ENCODE results near the gene NXPE4. TPM values are rescaled to one million over a fixed set of nuclear protein-coding genes. Genes with fewer than 3 reads are reported as not detected.
"Not testable (repeated sequence)": the region's sequence is repeated elsewhere in the genome, so short reads cannot be mapped to it uniquely, and the experiment has no call there.

The NXPE4 gene
- not detected in 2 replicates for total RNA-seq

DNA sequence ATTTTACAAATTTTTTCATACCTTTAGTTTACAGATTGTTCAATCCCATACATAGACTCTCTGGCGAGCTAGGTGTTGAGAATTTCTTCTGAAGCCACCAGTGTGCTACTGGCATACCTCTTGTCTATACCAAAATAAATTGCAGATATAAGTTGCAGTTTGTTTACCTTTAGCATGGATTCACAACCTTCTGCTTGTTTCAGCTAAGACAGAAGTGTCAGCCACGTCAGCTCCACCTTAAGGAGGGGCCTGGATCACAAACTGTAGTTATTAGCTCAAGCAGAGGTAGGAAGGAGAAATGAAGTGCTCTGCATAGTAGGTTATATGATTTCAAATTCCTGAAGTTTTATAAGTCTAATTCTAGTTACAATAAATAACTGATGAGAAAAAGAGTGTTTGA lies at the start of gene NXPE4:
Gene NXPE4 (minus strand): TSS at position 216 of the 400 bp plus-strand sequence. CDS start 1,027 bp downstream, outside the sequence.
- Mint-ChIP-seq H3K27me3 (ENCODE audit: low read depth) (no peaks in the 10 kb centered on the region), H3K4me1 (ENCODE audit: low read depth) (no peaks in the 10 kb centered on the region), H3K9me3 (no peaks in the 10 kb centered on the region), H3K4me3 (ENCODE audit: low read depth) (no peak within 1 kb of the TSS), H3K27ac (no peak within 1 kb of the TSS), H3K36me3 (ENCODE audit: low read depth) (no peaks in the 10 kb centered on the region)
- intact Hi-C loops (cut with micrococcal nuclease) = no loop called here
- DNase-seq (ENCODE audit: low spot score) = no peak

GRCh38 chr11:114639440-114639839 lies 43.9 kb upstream of the NXPE4 start:
- H3K4me1 Mint-ChIP-seq (ENCODE audit: low read depth); H3K9me3 Mint-ChIP-seq; intact Hi-C loops (cut with micrococcal nuclease); H3K4me3 Mint-ChIP-seq (ENCODE audit: low read depth); H3K36me3 Mint-ChIP-seq (ENCODE audit: low read depth); DNase-seq (ENCODE audit: low spot score); H3K27ac Mint-ChIP-seq; H3K27me3 Mint-ChIP-seq (ENCODE audit: low read depth): not testable (repeated sequence)

DNA sequence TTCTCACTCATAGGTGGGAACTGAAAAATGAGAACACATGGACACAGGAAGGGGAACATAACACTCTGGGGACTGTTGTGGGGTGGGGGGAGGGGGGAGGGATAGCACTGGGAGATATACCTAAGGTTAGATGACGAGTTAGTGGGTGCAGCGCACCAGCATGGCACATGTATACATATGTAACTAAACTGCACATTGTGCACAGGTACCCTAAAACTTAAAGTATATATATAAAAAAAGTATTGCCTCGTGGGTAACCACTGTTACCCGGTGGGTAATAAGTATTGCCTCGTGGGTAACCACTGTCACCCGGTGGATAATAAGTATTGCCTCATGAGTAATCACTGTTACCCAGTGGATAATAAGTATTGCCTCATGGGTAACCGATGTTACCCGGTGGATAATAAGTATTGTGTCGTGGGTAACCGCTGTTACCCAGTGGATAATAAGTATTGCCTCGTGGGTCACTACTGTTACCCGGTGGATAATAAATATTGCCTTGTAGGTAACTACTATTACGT lies 35.9 kb upstream of the NXPE4 start:
- H3K27ac Mint-ChIP-seq; H3K4me3 Mint-ChIP-seq (ENCODE audit: low read depth); H3K9me3 Mint-ChIP-seq; intact Hi-C loops (cut with micrococcal nuclease); H3K36me3 Mint-ChIP-seq (ENCODE audit: low read depth); H3K27me3 Mint-ChIP-seq (ENCODE audit: low read depth); H3K4me1 Mint-ChIP-seq (ENCODE audit: low read depth): not testable (repeated sequence)
- peak; percentile 17 for DNase-seq (ENCODE audit: low spot score)

- Mint-ChIP-seq H3K36me3 (ENCODE audit: low read depth) (no peaks in the 10 kb centered on the region), H3K4me1 (ENCODE audit: low read depth) (no peaks in the 10 kb centered on the region), H3K27me3 (ENCODE audit: low read depth) (no peaks in the 10 kb centered on the region), H3K27ac (no peak overlapping the region), H3K9me3 (peaks cover 8% of the 10 kb centered on the region), H3K4me3 (ENCODE audit: low read depth) (no peak overlapping the region)
- intact Hi-C loops (cut with micrococcal nuclease) = no loop called here
- DNase-seq (ENCODE audit: low spot score) = no peak
These were observed 29.7 kb upstream of the NXPE4 start for GRCh38 chr11:114625294-114625693.

GRCh38 chr11:114624455-114625207 lies 29.0 kb upstream of the NXPE4 start:
- H3K27me3 Mint-ChIP-seq (ENCODE audit: low read depth) = no peaks in the 10 kb centered on the region
- H3K9me3 Mint-ChIP-seq = peaks cover 8% of the 10 kb centered on the region
- no peaks in the 10 kb centered on the region for H3K4me1 Mint-ChIP-seq (ENCODE audit: low read depth)
- no peak for DNase-seq (ENCODE audit: low spot score)
- intact Hi-C loops (cut with micrococcal nuclease) = no loop called here
- no peaks in the 10 kb centered on the region for H3K36me3 Mint-ChIP-seq (ENCODE audit: low read depth)
- no peak overlapping the region for H3K4me3 Mint-ChIP-seq (ENCODE audit: low read depth)
- no peak overlapping the region for H3K27ac Mint-ChIP-seq

GRCh38 chr11:114623720-114624119 lies 28.1 kb upstream of the NXPE4 start:
- intact Hi-C loops (cut with micrococcal nuclease) = no loop called here
- Mint-ChIP-seq H3K4me1 (ENCODE audit: low read depth) (no peaks in the 10 kb centered on the region), H3K27me3 (ENCODE audit: low read depth) (no peaks in the 10 kb centered on the region), H3K27ac (no peak overlapping the region), H3K9me3 (peaks cover 12% of the 10 kb centered on the region), H3K36me3 (ENCODE audit: low read depth) (no peaks in the 10 kb centered on the region), H3K4me3 (ENCODE audit: low read depth) (no peak overlapping the region)
- no peak for DNase-seq (ENCODE audit: low spot score)

- DNase-seq (ENCODE audit: low spot score) = no peak
- H3K4me1 Mint-ChIP-seq (ENCODE audit: low read depth) = no peaks in the 10 kb centered on the region
- H3K27me3 Mint-ChIP-seq (ENCODE audit: low read depth) = no peaks in the 10 kb centered on the region
- no peak overlapping the region for H3K4me3 Mint-ChIP-seq (ENCODE audit: low read depth)
- peaks cover 12% of the 10 kb centered on the region for H3K9me3 Mint-ChIP-seq
- H3K27ac Mint-ChIP-seq = no peak overlapping the region
- H3K36me3 Mint-ChIP-seq (ENCODE audit: low read depth) = no peaks in the 10 kb centered on the region
- intact Hi-C loops (cut with micrococcal nuclease) = no loop called here
These were observed 27.3 kb upstream of the NXPE4 start for GRCh38 chr11:114622858-114623257.

DNA sequence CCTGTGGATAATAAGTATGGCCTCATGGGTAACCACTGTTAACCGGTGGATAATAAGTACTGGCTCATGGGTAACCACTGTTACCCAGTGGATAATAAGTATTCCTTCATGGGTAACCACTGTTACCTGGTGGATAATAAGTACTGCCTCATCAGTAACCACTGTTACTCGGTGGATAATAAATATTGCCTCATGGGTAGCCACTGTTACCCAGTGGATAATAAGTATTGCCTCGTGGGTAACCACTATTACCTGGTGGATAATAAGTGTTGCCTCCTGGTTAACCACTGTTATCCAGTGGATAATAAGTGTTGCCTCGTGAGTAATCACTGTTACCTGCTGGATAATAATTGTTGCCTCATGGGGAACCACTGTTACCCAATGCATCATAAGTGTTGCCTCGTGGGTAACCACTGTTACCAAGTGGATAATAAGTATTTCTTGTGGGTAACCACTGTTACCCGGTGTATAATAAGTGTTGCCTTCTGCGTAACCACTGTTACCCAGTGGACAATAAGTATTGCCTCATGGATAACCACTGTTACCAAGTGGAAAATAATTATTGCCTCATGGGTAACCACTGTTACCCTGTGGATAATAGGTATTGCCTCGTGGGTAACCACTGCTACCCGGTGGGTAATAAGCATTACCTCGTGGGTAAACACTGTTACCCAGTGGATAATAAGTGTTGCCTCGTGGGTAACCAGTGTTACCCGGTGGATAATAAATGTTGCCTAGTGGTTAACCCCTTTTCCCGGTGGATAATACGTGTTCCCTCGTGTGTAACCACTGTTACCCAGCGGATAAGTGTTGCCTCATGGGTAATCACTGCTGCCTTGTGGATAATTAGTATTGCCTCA lies 26.6 kb upstream of the NXPE4 start:
- intact Hi-C loops (cut with micrococcal nuclease) = no loop called here
- H3K27me3 Mint-ChIP-seq (ENCODE audit: low read depth) = no peaks in the 10 kb centered on the region
- no peaks in the 10 kb centered on the region for H3K4me1 Mint-ChIP-seq (ENCODE audit: low read depth)
- no peak overlapping the region for H3K4me3 Mint-ChIP-seq (ENCODE audit: low read depth)
- peaks cover 12% of the 10 kb centered on the region for H3K9me3 Mint-ChIP-seq
- DNase-seq (ENCODE audit: low spot score) = no peak
- H3K27ac Mint-ChIP-seq = no peak overlapping the region
- no peaks in the 10 kb centered on the region for H3K36me3 Mint-ChIP-seq (ENCODE audit: low read depth)

DNA sequence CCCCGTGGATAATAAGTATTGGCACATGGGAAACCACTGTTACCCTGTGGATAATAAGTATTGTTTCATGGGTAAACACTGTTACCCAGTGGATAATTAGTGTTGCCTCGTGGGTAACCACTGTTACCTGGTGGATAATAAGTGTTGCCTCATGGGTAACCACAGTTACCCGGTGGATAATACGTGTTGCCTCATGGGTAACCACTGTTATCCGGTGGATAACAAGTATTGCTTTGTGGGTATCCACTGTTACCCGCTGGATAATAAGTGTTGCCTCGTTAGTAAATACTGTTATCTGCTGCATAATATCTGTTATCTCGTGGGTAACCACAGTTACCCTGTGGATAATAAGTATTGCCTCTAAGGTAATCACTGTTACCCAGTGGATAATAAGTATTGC lies 25.5 kb upstream of the NXPE4 start:
- no peak overlapping the region for H3K4me3 Mint-ChIP-seq (ENCODE audit: low read depth)
- no peaks in the 10 kb centered on the region for H3K27me3 Mint-ChIP-seq (ENCODE audit: low read depth)
- DNase-seq (ENCODE audit: low spot score) = no peak
- H3K4me1 Mint-ChIP-seq (ENCODE audit: low read depth) = no peaks in the 10 kb centered on the region
- H3K9me3 Mint-ChIP-seq = peaks cover 12% of the 10 kb centered on the region
- no peaks in the 10 kb centered on the region for H3K36me3 Mint-ChIP-seq (ENCODE audit: low read depth)
- intact Hi-C loops (cut with micrococcal nuclease) = no loop called here
- H3K27ac Mint-ChIP-seq = no peak overlapping the region

DNA sequence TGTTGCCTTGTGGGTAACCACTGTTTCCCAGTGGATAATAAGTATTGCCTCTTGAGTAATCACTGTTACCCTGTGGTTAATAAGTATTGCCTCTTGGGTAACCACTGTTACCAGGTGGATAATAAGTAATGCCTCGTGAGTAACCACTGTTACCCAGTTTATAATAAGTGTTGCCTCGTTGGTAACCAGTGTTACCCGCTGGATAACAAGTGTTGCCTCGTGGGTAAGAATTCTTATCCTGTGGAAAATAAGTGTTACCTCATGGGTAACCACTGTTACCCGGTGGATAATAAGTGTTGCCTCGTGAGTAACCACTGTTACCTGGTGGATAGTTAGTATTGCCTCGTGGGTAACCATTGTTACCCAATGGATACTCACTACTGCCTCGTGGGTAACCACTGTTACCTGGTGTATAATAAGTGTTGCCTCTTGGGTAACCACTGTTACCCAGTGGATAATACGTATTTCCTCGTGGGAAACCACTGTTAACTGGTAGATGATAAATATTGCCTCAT lies 24.1 kb upstream of the NXPE4 start:
- H3K36me3 Mint-ChIP-seq (ENCODE audit: low read depth) = no peaks in the 10 kb centered on the region
- H3K27ac Mint-ChIP-seq = no peak overlapping the region
- no peaks in the 10 kb centered on the region for H3K27me3 Mint-ChIP-seq (ENCODE audit: low read depth)
- H3K4me3 Mint-ChIP-seq (ENCODE audit: low read depth) = no peak overlapping the region
- H3K4me1 Mint-ChIP-seq (ENCODE audit: low read depth) = no peaks in the 10 kb centered on the region
- peaks cover 13% of the 10 kb centered on the region for H3K9me3 Mint-ChIP-seq
- intact Hi-C loops (cut with micrococcal nuclease) = no loop called here
- no peak for DNase-seq (ENCODE audit: low spot score)

DNA sequence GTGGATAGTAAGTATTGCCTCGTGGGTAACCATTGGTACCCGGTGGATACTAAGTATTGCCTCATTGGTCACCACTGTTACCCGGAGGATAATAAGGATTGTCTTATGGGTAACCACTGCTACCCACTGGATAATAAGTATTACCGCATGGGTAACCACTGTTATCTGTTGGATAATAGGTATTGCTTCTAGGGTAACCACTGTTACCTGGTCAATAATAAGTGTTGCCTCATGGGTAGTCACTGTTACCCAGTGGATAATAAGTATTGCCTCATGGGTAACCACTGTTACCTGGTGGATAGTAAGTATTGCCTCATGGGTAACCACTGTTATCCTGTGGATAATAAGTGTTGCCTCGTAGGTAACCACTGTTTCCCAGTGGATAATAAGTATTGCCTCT lies 22.6 kb upstream of the NXPE4 start:
- Mint-ChIP-seq H3K27me3 (ENCODE audit: low read depth) (no peaks in the 10 kb centered on the region), H3K36me3 (ENCODE audit: low read depth) (no peaks in the 10 kb centered on the region), H3K27ac (no peak overlapping the region), H3K9me3 (peaks cover 13% of the 10 kb centered on the region), H3K4me1 (ENCODE audit: low read depth) (no peaks in the 10 kb centered on the region), H3K4me3 (ENCODE audit: low read depth) (no peak overlapping the region)
- intact Hi-C loops (cut with micrococcal nuclease) = no loop called here
- DNase-seq (ENCODE audit: low spot score) = no peak

DNA sequence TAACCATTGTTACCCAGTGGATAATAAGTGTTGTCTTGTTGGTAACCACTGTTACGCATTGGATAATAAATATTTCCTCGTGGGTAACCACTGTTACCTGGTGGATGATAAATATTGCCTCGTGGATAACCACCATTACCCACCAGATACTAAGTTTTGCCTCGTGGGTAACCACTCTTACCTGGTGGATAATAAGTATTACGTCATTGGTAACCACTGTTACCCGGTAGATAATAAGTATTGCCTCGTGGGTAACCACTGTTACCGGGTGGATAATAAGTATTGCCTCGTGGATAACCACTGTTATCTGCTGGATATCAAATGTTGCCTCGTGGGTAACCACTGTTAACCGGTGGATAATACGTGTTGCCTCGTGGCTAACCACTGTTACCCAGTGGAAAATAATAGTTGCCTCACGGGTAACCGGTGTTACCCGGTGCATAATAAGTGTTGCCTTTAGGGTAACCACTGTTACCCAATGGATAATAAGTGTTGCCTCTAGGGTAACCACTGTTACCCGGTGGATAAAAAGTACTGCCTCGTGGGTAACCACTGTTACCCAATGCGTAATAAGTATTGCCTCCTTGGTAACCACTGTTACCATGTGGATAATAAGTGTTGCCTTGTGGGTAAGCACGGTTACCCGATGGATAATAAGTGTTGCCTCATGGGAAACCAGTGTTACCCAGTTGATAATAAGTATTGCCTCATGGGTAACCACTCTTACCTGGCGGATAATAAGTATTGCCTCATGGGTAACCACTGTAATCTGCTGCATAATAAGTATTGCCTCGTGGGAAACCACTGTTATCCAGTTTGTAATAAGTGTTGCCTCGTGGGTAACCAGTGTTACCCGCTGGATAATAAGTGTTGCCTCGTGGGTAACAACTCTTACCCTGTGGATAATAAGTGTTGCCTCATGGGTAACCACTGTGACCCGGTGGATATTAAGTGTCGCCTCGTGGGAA lies 21.9 kb upstream of the NXPE4 start:
- H3K27ac Mint-ChIP-seq = no peak overlapping the region
- no peaks in the 10 kb centered on the region for H3K36me3 Mint-ChIP-seq (ENCODE audit: low read depth)
- H3K4me3 Mint-ChIP-seq (ENCODE audit: low read depth) = no peak overlapping the region
- intact Hi-C loops (cut with micrococcal nuclease) = no loop called here
- peaks cover 13% of the 10 kb centered on the region for H3K9me3 Mint-ChIP-seq
- DNase-seq (ENCODE audit: low spot score) = no peak
- no peaks in the 10 kb centered on the region for H3K27me3 Mint-ChIP-seq (ENCODE audit: low read depth)
- no peaks in the 10 kb centered on the region for H3K4me1 Mint-ChIP-seq (ENCODE audit: low read depth)

Measured in activated T-helper 2 cell treated with anti-CD3 and anti-CD28 coated beads, Interferon-gamma antibody, Interleukin-2, Interleukin-4, amounts not matched to agents 10 μg/mL and 5 μg/mL and 100 μg/mL, durations not matched to agents 14 hours and 24 hours and 36 hours (primary cell).